Effector memory CD4-positive, alpha-beta T cell (primary cell): ENCODE results near the gene ABCB11.
"Not testable (repeated sequence)": the region's sequence is repeated elsewhere in the genome, so short reads cannot be mapped to it uniquely, and the experiment has no call there.

Experiments used
- DNase-seq, 3 donors: peaks; one replicate each; pipeline ENCODE4 v3.0.0-alpha.2; 2020
- H3K27ac ChIP-seq: 2 replicates; pipeline ENCODE4 v1.7.0; 2013; ENCODE audit warnings: mild to moderate bottlenecking, low read length, moderate library complexity; ENCODE audit not compliant: insufficient read depth, poor library complexity, severe bottlenecking
- H3K27me3 ChIP-seq: replicated peaks from 2 replicates; pipeline ENCODE4 v1.7.0; 2013; ENCODE audit warnings: mild to moderate bottlenecking, low read length; ENCODE audit not compliant: insufficient read depth, control insufficient read depth, poor library complexity, severe bottlenecking
- H3K36me3 ChIP-seq: 2 replicates; pipeline ENCODE4 v1.7.0; 2013; ENCODE audit warnings: mild to moderate bottlenecking, low read length, moderate library complexity; ENCODE audit not compliant: control insufficient read depth, insufficient read depth
- H3K4me1 ChIP-seq: 2 replicates; pipeline ENCODE4 v1.7.0; 2013; ENCODE audit warnings: low read length, mild to moderate bottlenecking; ENCODE audit not compliant: control insufficient read depth, insufficient read depth, poor library complexity, severe bottlenecking
- H3K4me3 ChIP-seq: 2 replicates; pipeline ENCODE4 v1.7.0; 2013; ENCODE audit warnings: low read length, low read depth, mild to moderate bottlenecking; ENCODE audit not compliant: insufficient read depth, poor library complexity, severe bottlenecking
- H3K9me3 ChIP-seq: 2 replicates; pipeline ENCODE4 v1.7.0; 2013; ENCODE audit warnings: mild to moderate bottlenecking, low read length, moderate library complexity; ENCODE audit not compliant: control insufficient read depth

The ABCB11 gene

DNA sequence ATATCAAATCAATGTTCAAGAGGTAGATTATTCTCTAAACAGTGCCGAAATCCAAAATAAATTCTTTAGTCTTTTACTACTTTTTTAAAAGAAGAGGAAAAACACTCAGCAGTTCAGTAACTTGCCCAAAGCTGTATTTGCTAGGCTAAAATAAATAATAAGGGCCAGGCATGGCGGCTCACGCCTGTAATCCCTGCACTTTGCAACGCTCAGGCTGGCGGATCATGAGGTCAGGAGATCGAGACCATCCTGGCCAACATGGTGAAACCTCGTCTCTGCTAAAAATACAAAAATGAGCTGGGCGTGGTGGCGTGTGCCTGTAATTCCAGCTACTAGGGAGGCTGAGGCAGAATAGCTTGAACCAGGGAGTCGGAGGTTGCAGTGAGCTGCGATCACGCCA, 149.0 kb downstream of the ABCB11 start:
- not testable (repeated sequence) for H3K36me3 ChIP-seq, H3K27me3 ChIP-seq, H3K27ac ChIP-seq, H3K4me3 ChIP-seq, H3K4me1 ChIP-seq, H3K9me3 ChIP-seq, DNase-seq

DNA sequence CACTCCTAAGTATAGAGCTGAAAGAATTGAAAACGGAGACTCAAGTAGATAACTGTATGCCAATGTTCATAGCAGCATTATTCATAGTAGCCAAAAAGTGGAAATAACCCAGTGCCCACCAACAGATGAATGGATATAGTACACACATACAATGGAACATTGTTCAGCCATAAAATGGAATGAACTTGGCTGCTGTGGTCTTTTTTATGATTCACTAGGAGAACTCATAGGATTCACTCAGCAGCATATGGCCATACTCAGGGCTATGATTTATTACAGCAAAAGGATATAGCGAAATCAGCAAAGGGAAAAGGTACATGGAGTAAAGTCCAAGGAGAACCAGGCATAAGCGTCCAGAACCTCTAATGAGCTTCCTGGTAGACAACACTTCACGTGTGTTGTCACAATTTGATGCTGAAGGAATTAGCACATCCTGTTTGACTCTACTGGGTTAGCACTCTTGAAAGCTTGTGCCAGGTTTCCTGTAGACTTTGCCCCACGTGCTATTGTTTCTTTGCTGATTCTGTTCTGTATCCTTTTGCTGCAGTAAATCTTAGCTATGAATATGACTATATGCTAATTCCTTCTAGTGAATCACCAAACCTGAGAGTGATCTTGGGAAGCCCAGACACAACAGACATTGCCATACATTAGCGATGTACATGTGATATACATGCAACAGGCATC, 156.6 kb downstream of the ABCB11 start:
- Histone ChIP-seq H3K27ac (no peak overlapping the region), H3K36me3 (no peaks in the 10 kb centered on the region), H3K4me3 (no peak overlapping the region), H3K27me3 (no peaks in the 10 kb centered on the region), H3K4me1 (no peaks in the 10 kb centered on the region), H3K9me3 (no peaks in the 10 kb centered on the region)
- no peak for DNase-seq

DNA sequence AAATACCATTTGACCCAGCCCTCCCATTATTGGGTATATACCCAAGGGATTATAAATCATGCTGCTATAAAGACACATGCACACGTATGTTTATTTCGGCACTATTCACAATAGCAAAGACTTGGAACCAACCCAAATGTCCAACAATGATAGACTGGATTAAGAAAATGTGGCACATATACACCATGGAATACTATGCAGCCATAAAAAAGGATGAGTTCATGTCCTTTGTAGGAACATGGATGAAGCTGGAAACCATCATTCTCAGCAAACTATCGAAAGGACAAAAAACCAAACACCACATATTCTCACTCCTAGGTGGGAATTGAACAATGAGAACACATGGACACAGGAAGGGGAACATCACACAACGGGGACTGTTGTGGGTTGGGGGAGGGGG, 160.3 kb downstream of the ABCB11 start:
- H3K36me3 ChIP-seq, H3K4me3 ChIP-seq, H3K4me1 ChIP-seq, H3K27ac ChIP-seq, H3K9me3 ChIP-seq, DNase-seq, H3K27me3 ChIP-seq: not testable (repeated sequence)
